GM12891 (cell line): ENCODE results near the gene DNPH1.

Experiments
- PAX5 ChIP-seq: IDR thresholded peaks from 2 replicates; pipeline ENCODE4 v1.6.1; 2011; ENCODE audit warnings: low read length, moderate library complexity, mild to moderate bottlenecking; ENCODE audit not compliant: insufficient read depth, severe bottlenecking
- POLR2A ChIP-seq: IDR thresholded peaks from 2 replicates; pipeline ENCODE4 v1.6.1; 2011; ENCODE audit warnings: low read depth, low read length, control low read depth
- POLR2AphosphoS5 ChIP-seq: IDR thresholded peaks from 2 replicates; pipeline ENCODE4 v1.6.1; 2011; ENCODE audit warnings: low read depth, low read length, control low read depth
- POU2F2 ChIP-seq: IDR thresholded peaks from 2 replicates; pipeline ENCODE4 v1.6.1; 2011; ENCODE audit warnings: low read depth, mild to moderate bottlenecking, control low read depth, low read length, moderate library complexity
- SPI1 ChIP-seq: IDR thresholded peaks from 2 replicates; pipeline ENCODE4 v1.6.1; 2011; ENCODE audit warnings: low read depth, low read length, control low read depth
- TAF1 ChIP-seq: IDR thresholded peaks from 2 replicates; pipeline ENCODE4 v1.6.1; 2011; ENCODE audit warnings: low read depth, low read length, control low read depth

- TF ChIP-seq POLR2AphosphoS5 (no peak), POLR2A (no peak), TAF1 (no peak), SPI1 (no peak), POU2F2 (no peak), PAX5 (no peak)
These were observed 35.4 kb upstream of the DNPH1 start for GRCh38 chr6:43264599-43265145.
